Spleen (tissue), 11 donors: ENCODE measurements around the gene WDR91. TPM values are rescaled to one million over a fixed set of nuclear protein-coding genes. Genes with fewer than 3 reads are reported as not detected.
A peak's percentile ranks its signal among the peaks of the same experiment; 100 is the strongest.

Experiments used
- DNase-seq: peaks from one replicate; pipeline ENCODE4 v3.0.0-alpha.2; 2020
- H3K27ac ChIP-seq, 8 donors: fragments of 200-600 bp; sonication (generic) in 7 of 8; 1 replicate in 4 of 8; 2 replicates in 4 of 8; pipeline versions ENCODE4 v1.5.0 to v1.8.0; 2016 to 2021; ENCODE audit warnings: inconsistent platforms in 4 of 8, mild to moderate bottlenecking in 4 of 8, moderate library complexity in 1 of 8
- H3K27me3 ChIP-seq, 7 donors: fragments of 200-600 bp; sonication (generic) in 6 of 7; replicated peaks in 1 of 7; 1 replicate in 4 of 7; 2 replicates in 3 of 7; pipeline versions ENCODE4 v1.5.0 to v1.8.0; 2016 to 2021; ENCODE audit warnings: inconsistent platforms in 3 of 7, mild to moderate bottlenecking in 1 of 7
- H3K36me3 ChIP-seq, 6 donors: fragments of 200-600 bp; sonication (generic) in 5 of 6; 1 replicate in 4 of 6; 2 replicates in 2 of 6; pipeline versions ENCODE4 v1.5.0 to v1.8.0; 2016 to 2021; ENCODE audit warnings: inconsistent platforms in 2 of 6
- H3K4me1 ChIP-seq, 6 donors: fragments of 200-600 bp; sonication (generic) in 5 of 6; 1 replicate in 3 of 6; 2 replicates in 3 of 6; pipeline versions ENCODE4 v1.5.0 to v1.8.0; 2016 to 2021; ENCODE audit warnings: inconsistent platforms in 3 of 6
- H3K4me3 ChIP-seq, 8 donors: fragments of 200-600 bp; sonication (generic) in 7 of 8; 1 replicate in 4 of 8; 2 replicates in 4 of 8; pipeline versions ENCODE4 v1.5.0 to v1.8.0; 2016 to 2021; ENCODE audit warnings: inconsistent platforms in 4 of 8, mild to moderate bottlenecking in 4 of 8, moderate library complexity in 2 of 8
- H3K9me3 ChIP-seq, 8 donors: fragments of 200-600 bp; sonication (generic) in 7 of 8; 1 replicate in 4 of 8; 2 replicates in 4 of 8; pipeline versions ENCODE4 v1.5.0 to v1.8.0; 2016 to 2021; ENCODE audit warnings: inconsistent platforms in 4 of 8
- CTCF ChIP-seq, 11 experiments: fragments of 200-600 bp in 7 of 11; fragments of 450-650 bp in 4 of 11; sonication (generic) in 4 of 11; IDR thresholded peaks in 8 of 11; conservative IDR thresholded peaks in 3 of 11; 1 replicate in 7 of 11; 2 replicates in 4 of 11; pipeline versions ENCODE4 v1.4.0 to v1.8.0; 2016 to 2021; ENCODE audit warnings: antibody characterized with exemption in 11 of 11, inconsistent platforms in 4 of 11, mild to moderate bottlenecking in 1 of 11
- POLR2A ChIP-seq, 3 donors: fragments of 450-650 bp; IDR thresholded peaks; one replicate each; pipeline ENCODE4 v1.5.1; 2017; ENCODE audit warnings: antibody characterized with exemption in 3 of 3, mild to moderate bottlenecking in 1 of 3
- POLR2AphosphoS5 ChIP-seq, 3 donors: sonication (generic); formaldehyde crosslinking; IDR thresholded peaks; one replicate each; pipeline ENCODE4 v1.5.1; 2017; ENCODE audit warnings: antibody characterized with exemption in 3 of 3
- WGBS, 5 donors: extraction: QIAGEN DNeasy Blood & Tissue Kit in 3 of 5; methylation state at CpG; one replicate each; pipeline versions ENCODE4 v1.1.5 to v1.1.7; 2013 to 2018; 5-methylcytosine and 5-hydroxymethylcytosine counted together
- intact Hi-C: fragments of 100-400 bp; cut with DNase I; formaldehyde crosslinking; loops from one replicate; pipeline ENCODE4 v1.15.0; 2023; ENCODE audit warnings: low total_unique reads
- polyA plus RNA-seq, 3 donors: library from polyadenylated mRNA; stranded (reverse); fragments of 200-250 nt; gene quantifications; one replicate each; pipeline ENCODE4 v1.2.1, GENCODE V29; 2013
- total RNA-seq, 7 donors: library from RNA; depleted of rRNA in 3 of 7; stranded (reverse); fragments of >200 nt in 3 of 7; fragmentation: NEBNext Ultra II Directional in 4 of 7; extraction: Animal tissue kit (Norgen Biotek cat#: 25700) in 4 of 7; gene quantifications; one replicate each; pipeline versions ENCODE4 v1.1.0 to v1.2.1, GENCODE V29; 2016 to 2021
- donor health status: healthy with polysubstance abuse.
- donor health status: DM: no; HTN: no; CAD: no; lungs with moderate emphysema.
- donor health status: DM: no; HTN: no; CAD: no.
- donor health status: Bipolar disorder and iron deficiency.
- donor health status: healthy.
- donor health status: DM: no; HTN: no; CAD: no.
- donor health status: DM: yes; HTN: yes; CAD: no.

Gene WDR91
- total and polyA plus RNA-seq, 10 donors, result 6.9 to 31.3 (median 21.0) TPM

GRCh38 chr7:135162382-135163001, 48.8 kb downstream of the WDR91 start:
- intact Hi-C loops, result loop anchor here (10.0 kb wide), 1 partner anchor 178 kb away; the partner anchor contains the start of gene AGBL3
- peaks cover 0 to 75% (median 25%) of the 10 kb centered on the region in 6 donors for H3K36me3 ChIP-seq
- peaks cover 0 to 6% (median 0%) of the 10 kb centered on the region in 8 donors for H3K9me3 ChIP-seq
- TF ChIP-seq POLR2A (IDR thresholded peaks at IDR 0.05) (no peak), POLR2AphosphoS5 (IDR thresholded peaks at IDR 0.05) (no peak), CTCF (IDR thresholded peaks at IDR 0.05 in 8 of 11, conservative IDR thresholded peaks at IDR 0.05 in 3 of 11) (no peak)
- peak overlapping the region in 7 of 8 donors; percentile 4 to 98 (median 81) for H3K27ac ChIP-seq
- no peak for DNase-seq
- WGBS, 5 donors, result 95 to 100% (median 98%) methylated on average over 2 of the region's 2 CpGs
- H3K4me1 ChIP-seq, result peaks cover 75 to 92% (median 86%) of the 10 kb centered on the region in 6 donors
- no peaks in the 10 kb centered on the region for H3K27me3 ChIP-seq
- H3K4me3 ChIP-seq, result no peak overlapping the region

GRCh38 chr7:135161669-135162068, 49.7 kb downstream of the WDR91 start:
- peak in 2 of 3 donors; percentile 21 to 42 for TF ChIP-seq POLR2AphosphoS5 (IDR thresholded peaks at IDR 0.05)
- TF ChIP-seq CTCF (IDR thresholded peaks at IDR 0.05 in 8 of 11, conservative IDR thresholded peaks at IDR 0.05 in 3 of 11), result no peak
- no peak for TF ChIP-seq POLR2A (IDR thresholded peaks at IDR 0.05)
- intact Hi-C loops, result loop anchor here (10.0 kb wide), 1 partner anchor 177 kb away; the partner anchor contains the start of gene AGBL3
- Histone ChIP-seq H3K9me3 (peaks cover 0 to 12% (median 6%) of the 10 kb centered on the region in 8 donors), H3K27ac (peak overlapping the region; percentile 4 to 98 (median 78)), H3K36me3 (peaks cover 0 to 75% (median 22%) of the 10 kb centered on the region in 6 donors), H3K4me1 (peaks cover 72 to 87% (median 85%) of the 10 kb centered on the region in 6 donors), H3K27me3 (no peaks in the 10 kb centered on the region), H3K4me3 (no peak overlapping the region)
- DNase-seq, result no peak
- 69 to 78% (median 75%) methylated on average over 6 of the region's 6 CpGs for WGBS, 5 donors

GRCh38 chr7:135160858-135161653, 50.3 kb downstream of the WDR91 start:
- 35 to 50% (median 42%) methylated on average over 9 of the region's 9 CpGs for WGBS, 5 donors
- intact Hi-C loops, result loop anchor here (10.0 kb wide), 1 partner anchor 176 kb away; the partner anchor contains the start of gene AGBL3
- TF ChIP-seq POLR2A (IDR thresholded peaks at IDR 0.05) (no peak), CTCF (IDR thresholded peaks at IDR 0.05 in 8 of 11, conservative IDR thresholded peaks at IDR 0.05 in 3 of 11) (peak in 2 of 11 experiments; percentile 28 to 38), POLR2AphosphoS5 (IDR thresholded peaks at IDR 0.05) (peak in 1 of 3 donors; percentile 9)

More at GRCh38 chr7:135160858-135161653, 50.3 kb downstream of the WDR91 start:
- H3K4me3 ChIP-seq, result peak overlapping the region in 1 of 8 donors; percentile 13
- peaks cover 2 to 19% (median 12%) of the 10 kb centered on the region in 8 donors for H3K9me3 ChIP-seq
- H3K27ac ChIP-seq, result peak overlapping the region; percentile 22 to 98 (median 78)
- H3K4me1 ChIP-seq, result peaks cover 66 to 81% (median 79%) of the 10 kb centered on the region in 6 donors
- H3K36me3 ChIP-seq, result peaks cover 0 to 71% (median 18%) of the 10 kb centered on the region in 6 donors
- no peaks in the 10 kb centered on the region for H3K27me3 ChIP-seq
- DNase-seq, result peak; percentile 78
